ENCODE measurements around the gene INHBE.

GRCh38 chr12:57461276-57461916 is 6.3 kb downstream of the INHBE start:
- no peak for TF ChIP-seq TAF1 (IDR thresholded peaks at IDR 0.05; ENCODE audit: borderline replicate concordance, insufficient read depth, low read length)
- no peak for TF ChIP-seq POLR2AphosphoS5 (IDR thresholded peaks at IDR 0.05; ENCODE audit: low read depth, low read length)
- no peak for TF ChIP-seq FOXP2 (optimal IDR thresholded peaks at IDR 0.05; ENCODE audit: borderline replicate concordance, extremely low read depth, extremely low read length, insufficient read depth)

Measured in PFSK-1 (cell line).